Superior temporal gyrus (tissue), 1 donor: ENCODE data around the gene PGS1.

Experiments
- DNase-seq: peaks from one replicate; pipeline ENCODE4 v3.0.0-alpha.2; 2016; ENCODE audit errors: extremely low spot score

PGS1 gene

DNA sequence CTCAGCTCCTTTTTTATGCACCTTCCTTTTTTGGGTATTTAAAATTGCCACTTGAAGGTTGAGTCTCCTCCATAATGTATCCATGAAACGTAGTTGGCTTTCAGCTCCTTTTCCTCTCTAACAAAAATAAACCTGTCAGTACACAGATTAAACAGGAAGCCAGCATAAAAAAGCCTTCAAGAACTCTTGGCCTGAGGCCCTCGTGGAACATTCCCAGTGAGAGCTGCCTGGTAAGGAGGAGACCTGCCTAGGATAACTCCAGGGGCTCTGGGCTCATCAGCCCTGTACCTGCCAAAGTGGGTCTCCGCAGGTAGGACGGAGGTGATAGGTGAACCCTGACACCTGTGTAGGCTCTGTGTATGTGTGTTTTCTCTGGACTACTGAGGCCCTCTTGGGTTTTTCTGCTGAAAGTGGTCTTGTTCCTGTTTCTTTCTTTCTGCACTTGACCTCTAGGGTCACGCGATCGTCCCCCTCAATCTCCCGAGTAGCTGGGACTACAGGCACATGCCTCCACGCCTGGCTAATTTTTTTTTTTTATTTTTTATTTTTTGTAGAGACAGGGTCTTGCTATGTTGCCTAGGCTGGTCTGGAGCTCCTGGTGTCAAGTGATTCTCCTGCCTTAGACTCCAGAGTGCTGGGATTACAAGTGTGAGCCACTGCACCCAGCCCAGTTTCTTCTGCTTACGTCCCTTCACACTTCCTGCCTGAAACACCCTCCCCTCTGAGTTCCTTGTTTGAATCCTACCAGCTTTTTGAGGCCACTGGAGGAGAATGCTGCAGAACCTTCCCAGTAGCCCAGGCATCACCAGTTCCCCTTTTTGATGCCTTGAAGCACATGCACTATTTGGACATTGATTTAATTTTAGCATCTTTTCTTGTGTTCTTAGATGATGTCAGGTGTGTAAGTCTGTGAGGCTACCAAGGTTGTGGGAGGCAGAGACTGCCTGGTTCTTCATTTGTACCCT is 9.8 kb downstream of the PGS1 start:
- peak; percentile 35 for DNase-seq

DNA sequence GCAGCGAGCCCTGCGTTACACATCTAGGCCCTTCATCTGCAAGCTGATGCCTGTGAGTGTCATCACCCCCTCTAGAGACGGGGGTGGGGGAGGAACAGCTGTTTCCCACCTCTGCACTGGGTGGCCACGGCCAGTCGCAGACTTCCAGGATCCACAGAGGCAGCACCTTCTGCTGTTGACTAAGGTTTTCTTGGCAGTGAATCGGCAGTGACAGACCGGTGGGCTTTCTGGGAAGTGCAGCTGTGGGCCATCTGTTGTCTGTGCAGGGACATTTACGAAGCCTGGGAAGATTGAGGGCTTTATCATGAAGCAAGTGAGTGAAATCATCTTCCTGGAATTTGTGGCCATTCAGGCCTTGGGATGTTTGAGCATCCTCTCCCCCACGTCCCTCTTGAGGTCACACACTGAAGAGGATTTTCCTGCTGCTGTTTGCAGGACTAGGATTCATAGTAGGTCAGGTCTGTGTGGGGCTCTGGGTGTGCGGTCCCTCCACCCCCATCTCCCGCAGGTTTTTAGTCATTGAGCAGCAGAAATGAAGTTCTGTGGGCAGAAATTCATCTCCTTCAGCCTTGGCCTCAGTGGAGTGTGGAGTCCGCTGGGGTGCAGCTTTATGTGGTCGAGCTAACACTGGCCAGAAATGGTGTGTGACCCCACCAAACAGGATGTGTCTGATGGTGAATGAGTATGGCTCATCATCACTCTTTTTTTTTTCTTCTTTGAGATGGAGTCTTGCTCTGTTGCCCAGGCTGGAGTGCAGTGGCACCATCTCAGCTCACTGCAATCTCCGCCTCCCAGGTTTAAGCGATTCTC is 12.0 kb downstream of the PGS1 start:
- no peak for DNase-seq

DNA sequence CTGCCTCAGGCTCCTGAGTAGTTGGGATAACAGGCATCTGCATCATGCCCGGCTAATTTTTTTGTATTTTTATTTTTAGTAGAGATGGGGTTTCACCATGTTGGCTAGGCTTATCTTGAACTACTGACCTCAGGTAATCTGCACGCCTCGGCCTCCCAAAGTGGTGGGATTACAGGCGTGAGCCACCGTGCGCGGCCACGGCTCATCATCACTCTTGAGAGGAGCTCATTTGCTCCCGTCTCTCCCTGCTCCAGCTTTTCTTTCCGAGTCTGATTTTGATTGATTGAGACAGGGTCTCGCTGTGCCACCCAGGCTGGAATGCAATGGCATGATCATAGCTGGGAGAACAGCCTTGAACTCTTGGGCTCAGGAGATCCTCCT is 12.6 kb downstream of the PGS1 start:
- DNase-seq = no peak

DNA sequence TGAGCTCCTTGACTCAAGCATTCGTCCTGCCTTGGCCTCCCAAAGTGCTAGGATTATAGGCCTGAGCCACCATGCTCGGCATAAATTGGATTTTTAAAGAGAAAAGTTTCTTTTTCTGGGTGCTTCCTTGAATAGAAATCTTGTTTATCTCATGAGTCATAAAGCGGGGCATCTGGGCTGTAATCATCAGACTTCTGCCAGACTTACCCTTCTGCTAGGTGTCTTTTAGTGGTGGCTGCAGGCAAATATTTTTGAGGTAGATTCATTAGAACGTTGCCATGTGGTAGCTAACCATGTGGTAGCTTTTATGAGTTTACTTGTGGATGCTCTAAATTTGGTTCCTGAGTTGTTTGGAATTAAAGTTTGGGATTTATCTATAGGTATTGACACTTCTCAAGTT is 13.4 kb downstream of the PGS1 start:
- no peak for DNase-seq

DNA sequence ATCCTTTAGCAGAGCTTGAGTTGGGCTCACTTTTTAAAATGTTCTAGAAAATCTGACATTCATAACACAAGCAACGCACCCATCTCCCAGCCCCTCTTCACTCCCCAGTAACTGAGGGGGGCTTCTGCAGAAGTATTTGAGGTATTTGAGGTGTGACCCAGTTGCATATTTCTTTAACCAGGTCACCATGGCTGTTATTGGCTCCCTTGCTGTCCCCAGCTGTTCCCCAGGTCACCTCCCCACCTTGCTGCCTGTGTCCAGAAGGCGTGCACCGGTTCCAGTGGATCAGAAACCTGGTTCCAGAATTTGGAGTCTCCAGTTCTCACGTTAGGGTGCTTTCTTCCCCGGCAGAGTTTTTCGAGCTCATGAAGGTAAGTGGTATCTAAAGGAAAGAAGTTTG is 13.8 kb downstream of the PGS1 start:
- no peak for DNase-seq

DNA sequence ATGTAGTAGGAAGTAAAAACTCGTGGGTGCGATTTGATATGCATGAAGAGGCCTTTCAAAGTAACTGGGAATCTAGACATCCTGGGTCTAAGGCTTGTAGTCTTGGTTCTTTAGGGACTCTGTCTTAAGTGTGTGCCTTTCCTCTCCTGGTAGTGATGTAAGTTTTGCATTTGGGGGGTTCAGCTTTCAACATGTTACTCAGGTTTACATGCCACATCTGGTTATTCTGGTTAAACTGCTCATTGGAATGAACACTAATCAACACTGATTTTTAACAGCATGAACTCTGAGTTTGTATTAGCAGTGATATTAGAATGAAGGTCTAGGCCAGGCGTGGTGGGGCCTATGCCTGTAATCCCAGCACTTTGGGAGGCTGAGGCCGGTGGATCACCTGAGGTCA is 15.1 kb downstream of the PGS1 start:
- DNase-seq = no peak

DNA sequence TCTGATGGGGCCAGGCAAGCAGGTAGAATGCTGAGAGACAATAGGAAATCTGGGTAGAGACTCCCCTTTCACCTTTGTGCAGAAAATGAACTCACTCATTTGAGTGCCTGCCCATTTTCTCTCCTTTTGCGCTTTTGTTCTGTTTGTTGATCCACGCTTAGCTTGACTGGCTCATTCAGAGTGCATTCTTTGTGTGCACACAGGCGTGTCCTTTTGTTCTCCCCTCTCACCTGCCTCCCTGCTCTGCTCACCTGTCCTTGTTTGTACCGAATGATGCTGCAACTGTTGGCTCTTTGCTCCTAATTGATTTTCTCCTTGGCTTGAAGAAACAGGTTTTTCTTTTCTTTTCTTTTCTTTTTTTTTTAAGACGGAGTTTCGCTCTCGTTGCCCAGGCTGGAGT is 15.8 kb downstream of the PGS1 start:
- DNase-seq = no peak

DNA sequence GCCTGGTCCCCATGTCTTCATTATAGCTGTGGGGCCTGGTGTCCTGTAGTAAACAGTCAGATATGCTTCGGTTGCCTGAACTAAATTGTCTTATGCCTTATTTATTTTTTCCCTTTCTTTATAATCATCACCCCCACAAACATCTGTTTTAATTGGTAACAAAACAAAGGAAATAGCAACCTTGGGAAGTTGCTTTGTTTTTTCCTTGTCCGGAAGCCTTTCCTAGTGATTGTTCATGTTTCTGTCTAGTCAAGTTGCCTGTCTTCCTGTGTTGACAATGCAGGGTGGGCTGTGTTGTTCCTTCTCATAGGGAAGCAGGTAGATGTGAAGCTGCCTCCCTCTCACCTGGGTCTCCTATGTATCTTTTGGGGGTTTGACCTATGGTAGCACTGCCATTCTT is 16.7 kb downstream of the PGS1 start:
- no peak for DNase-seq

DNA sequence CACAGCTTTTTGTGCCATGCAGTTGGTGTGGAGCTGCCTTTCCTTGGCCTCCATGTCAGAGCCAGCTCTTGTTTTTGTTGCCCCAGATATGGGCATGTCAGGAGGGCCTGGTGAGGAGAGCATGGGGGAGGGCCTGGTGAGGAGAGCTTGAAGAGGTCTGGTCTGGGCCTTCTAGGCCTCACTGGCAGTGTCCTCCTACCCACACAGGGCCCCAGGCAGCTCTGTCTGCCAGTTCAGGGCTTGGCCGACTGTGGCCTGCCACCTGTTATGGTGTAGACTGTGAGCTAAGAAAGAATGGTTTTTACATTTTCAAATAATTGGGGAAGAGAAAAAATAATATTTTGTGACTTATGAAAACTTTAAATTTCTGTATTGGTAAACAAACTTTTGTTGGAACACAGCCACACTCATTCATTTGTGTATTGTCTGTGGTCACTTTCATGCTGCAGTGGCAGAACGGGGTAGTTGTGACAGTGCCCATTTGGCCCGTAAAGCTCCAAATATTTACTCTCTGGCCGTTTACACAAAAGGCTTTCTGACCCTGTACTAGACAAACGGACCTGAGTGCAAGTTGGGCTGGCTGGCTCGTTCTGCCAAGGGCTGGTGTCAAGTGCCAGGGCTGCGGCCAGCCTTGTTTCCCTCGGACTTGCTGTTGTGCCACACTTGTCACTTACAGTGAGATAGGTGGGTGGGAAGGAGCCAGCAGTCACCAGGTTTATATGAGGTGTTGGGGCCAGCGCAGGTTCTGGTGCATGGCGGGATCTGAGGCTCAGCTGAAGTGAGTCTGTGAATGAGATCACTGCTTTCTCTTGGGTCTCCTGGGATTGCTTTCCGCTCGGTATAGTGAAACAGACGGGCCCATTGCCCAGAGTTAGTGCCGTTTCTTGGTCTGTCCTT is 18.2 kb downstream of the PGS1 start:
- no peak for DNase-seq

DNA sequence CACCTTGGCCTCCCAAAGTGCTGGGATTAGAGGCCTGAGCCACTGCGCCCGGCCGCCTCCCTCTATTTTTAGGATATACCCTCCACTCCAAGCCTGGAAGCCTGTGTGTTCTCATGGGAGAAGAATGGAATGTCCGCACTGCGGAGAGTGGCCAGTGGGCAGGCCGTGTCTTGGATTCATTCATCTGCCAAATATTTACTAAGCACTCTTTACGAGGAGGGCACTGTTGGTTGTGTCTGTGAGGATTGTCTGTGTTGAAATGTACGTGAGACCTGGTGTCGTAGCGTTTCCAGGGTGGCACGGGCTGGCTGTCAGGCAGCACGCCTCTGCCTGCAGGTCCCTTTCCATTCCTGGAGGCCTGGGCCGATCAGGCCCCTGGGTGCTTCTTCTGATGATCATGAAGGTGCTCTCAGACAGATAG is 19.2 kb downstream of the PGS1 start:
- DNase-seq = no peak

DNA sequence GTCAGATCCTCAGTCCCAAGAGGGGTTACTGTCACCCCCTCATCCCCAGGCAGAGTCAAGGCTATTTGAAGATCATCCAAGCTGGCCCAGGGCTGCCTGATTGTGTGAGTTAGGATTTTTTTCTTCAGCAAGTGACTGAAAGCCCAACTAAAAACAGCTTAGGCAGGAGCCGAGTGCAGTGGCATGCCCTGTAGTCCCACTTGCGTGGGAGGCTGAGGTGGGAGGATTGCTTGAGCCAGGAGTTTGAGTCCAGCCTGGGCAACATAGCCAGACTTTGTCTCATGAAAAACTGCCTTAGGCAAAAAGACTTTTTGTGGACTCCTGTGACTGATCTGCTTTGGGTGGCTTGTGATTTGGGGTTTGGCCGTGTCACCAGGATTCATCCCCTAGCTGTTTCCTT is 19.9 kb downstream of the PGS1 start:
- DNase-seq = no peak

DNA sequence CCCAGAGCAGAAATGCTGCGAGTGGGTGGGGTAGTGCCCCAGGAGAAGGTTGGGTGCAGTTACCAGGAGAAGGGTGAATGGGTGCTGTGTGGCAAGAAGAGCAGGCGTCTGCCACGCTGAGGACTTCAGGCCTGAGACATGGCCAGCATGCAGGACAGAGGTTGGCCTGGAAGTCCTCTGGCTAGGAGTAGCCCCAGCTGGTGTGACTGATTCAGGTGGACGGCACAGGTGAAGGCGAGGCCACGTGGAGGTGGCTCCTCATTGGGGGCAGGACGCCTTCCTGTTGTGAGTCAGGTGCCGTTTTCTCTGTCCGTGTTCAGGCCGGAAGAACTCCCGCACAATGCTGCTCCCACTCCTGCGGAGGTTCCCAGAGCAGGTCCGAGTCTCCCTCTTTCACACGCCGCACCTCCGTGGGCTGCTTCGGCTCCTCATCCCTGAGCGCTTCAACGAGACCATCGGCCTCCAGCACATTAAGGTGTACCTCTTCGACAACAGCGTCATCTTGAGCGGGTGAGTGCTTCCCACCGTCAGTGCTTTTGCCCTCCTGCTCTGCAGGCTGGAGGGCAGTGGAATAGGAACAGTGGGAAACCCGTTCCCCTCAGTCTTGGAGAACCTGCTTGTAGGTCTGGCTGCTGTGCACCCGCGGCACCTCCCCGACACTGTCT is 20.7 kb downstream of the PGS1 start:
- no peak for DNase-seq

DNA sequence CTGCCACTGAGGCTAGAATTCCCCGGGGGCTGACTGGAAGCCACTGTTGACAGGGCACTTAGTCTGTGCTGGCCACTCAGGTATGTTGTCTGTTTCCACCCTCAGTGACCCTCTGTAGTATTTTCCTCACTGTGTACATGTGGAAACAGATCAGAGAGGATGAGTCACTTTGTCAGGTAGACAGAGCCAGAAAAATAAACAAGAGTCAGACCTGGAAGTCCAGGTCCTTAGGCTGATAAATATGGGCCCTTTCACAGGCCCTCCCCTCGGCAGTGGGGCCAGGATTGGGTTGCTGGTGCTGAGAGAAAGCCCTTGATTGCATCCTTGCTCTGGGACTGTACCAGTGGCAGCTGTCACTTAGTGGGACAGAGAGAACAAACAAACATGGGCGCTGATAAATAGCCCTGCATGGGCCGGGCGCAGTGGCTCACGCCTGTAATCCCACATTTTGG is 21.3 kb downstream of the PGS1 start:
- DNase-seq = no peak

DNA sequence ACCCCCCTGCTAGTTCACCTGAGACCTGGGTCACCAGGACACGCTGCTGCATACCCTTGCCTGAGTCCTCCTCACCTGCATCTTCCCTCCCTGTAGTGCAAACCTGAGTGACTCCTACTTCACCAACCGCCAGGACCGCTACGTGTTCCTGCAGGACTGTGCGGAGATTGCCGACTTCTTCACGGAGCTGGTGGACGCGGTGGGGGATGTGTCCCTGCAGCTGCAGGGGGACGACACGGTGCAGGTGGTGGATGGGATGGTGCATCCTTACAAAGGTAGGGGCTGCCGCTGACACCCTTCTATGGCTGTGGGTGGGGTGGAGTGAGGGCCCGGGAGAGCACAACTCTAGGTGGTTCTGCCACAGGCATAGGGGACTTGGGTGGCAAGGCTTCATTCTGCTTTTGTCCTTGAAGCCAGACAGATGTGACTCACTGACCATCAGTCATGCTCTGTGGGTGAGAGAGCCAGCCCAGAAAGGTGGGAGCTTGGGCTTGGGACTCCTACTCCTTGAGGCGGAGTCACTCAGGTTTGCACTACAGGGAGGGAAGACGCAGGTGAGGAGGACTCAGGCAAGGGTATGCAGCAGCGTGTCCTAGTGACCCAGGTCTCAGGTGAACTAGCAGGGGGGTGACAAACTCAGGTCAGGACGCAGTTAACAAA is 22.3 kb downstream of the PGS1 start:
- DNase-seq = no peak

DNA sequence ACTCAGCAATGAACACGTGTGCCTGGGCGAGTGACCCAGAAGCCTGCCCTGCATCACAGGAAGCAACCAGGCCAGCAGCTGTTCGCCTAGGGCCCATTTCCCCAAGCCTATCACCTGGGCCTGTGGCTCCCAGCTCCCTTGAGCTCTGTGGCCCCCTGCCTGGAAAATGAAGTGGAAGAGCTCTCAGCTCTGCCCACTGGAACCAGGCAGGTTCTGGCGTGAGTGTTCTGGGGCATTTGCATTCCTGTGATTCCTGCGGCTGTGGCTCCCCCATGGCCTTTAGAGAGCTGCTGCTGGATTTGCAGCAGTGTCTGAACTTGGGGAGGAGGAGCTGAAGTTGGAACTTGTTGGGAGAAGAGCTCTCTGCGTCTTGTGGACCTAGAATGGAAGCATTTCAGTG is 22.8 kb downstream of the PGS1 start:
- DNase-seq = no peak

DNA sequence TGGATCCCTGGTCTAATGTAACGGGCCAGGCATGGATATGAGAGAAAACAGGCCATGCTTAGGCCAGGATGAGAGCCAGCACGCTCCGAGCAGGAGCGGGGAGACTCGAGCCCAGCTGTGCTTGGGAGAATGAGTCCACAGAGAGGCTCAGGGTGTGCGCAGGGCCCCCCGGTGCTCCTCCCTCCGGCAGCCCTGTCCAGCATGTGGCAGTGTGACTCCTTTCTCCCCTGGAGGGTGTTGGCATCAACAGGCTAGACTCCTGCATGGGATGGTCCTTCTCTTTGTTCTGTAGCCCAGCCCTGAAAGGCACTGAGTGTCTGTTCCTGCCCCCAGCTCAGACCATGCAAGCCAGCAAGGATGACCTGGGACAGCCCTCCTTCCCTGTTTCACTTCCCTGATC is 23.4 kb downstream of the PGS1 start:
- DNase-seq = no peak

DNA sequence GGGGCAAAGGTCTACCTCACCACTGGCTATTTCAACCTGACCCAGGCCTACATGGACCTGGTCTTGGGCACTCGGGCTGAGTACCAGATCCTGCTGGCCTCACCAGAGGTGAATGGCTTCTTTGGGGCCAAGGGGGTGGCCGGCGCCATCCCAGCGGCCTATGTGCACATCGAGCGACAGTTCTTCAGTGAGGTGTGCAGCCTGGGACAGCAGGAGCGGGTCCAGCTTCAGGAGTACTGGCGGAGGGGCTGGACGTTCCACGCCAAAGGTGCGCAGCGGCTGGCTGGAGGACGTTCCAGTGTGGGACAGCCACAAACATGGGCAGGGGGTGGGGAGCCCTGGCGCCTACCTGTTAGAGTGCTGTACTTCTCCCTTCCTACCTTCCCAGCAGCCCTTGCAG is 25.4 kb downstream of the PGS1 start:
- no peak for DNase-seq

DNA sequence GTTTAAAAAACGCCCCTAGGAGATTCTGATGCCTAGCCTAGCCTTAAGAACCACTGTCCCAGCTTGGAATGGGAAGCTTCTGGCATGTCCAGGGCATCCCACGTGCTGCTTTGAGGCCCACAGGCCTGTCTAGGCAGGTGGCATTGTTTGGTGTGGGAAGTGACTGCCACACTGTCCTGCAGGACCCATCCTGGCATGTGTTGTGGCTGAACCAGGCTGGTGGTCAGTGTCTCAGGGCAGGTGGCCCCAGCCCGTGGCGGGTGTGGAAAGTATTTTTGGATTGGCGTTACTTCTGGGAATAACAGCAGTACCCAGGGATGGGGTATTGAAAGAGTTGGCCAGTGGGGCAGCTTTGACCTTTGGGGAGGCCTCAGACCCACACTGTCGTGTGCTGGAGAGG is 27.9 kb downstream of the PGS1 start:
- DNase-seq = no peak

DNA sequence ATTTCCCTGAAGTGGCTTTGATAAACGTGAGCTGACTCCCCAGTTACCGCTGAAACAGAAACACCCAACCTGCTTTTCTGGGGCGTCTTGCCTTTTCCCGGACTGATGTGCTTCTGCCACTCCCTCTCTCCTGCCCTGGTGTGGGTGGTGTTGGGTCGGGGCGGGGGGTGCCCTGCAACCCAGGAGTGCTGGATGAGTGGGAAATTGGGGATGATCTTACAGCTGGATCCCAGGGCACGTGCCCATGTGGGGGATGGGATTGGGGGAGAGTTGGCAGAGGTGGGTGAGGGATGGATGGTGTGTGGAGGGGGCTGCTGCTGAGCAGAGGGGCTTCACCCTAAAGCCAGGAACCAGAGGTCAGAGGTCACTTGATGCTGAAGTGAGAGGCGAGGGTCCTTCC is 28.5 kb downstream of the PGS1 start:
- DNase-seq = no peak

DNA sequence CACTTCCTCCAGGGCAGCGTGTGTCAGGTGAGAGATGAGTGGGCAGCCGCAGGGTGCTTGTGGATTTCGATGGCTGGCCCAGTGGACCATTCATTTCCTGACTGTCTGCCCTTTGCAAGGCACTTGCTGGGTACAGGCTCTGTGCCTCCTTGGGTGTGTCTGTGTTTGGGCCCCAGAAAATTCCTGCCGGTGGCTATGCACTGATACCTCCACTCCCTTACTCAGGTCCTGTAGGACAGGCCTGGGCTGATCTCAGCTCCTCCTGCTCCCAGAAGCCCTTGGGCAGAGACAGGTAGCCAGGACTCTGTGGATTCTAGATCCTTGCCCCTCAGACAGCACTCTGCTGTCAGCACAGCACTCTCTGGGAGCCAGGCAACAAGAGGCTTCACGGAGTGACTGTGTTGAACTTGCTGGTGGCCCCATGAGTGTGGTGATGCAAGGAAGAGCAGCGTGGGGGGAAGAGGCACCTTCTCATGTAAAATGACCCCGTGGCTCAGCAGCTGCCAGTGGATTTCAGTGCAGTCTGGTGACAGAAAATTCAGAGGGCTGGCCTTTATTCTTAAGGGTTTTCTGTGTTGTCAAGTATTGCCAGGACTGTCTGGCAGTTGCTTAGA is 29.0 kb downstream of the PGS1 start:
- no peak for DNase-seq
